ENCODE results near the gene ATP6V1G1.

The ATP6V1G1 gene

GRCh38 chr9:114613087-114613486 is 25.5 kb downstream of the ATP6V1G1 start:
- DNase-seq, result no peak

GRCh38 chr9:114613919-114614318 is 26.4 kb downstream of the ATP6V1G1 start:
- DNase-seq, result no peak

DNA sequence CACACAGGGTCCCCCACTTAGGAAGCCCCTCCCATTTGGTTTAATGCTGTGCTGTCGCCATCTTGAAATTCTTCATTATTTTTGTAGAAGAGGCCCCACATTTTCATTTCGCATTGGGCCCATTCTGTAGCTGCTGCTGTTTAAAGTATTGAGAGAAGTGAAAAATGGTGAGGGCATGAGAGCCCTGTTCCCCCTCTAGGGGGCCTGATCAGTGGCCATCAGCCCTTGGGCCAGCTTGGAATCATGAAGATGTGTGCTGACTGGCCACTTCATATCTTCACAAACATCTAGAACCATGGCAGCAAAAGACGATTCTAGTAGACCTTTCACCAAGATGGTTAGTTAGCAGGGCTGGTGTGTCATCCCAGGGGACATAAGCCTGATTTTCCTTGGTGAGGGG is 26.8 kb downstream of the ATP6V1G1 start:
- no peak for DNase-seq

- no peak for DNase-seq
Measured at GRCh38 chr9:114616684-114617520, 29.3 kb downstream of the ATP6V1G1 start.

- DNase-seq, result no peak
Measured at GRCh38 chr9:114619191-114619761, 31.7 kb downstream of the ATP6V1G1 start.

DNA sequence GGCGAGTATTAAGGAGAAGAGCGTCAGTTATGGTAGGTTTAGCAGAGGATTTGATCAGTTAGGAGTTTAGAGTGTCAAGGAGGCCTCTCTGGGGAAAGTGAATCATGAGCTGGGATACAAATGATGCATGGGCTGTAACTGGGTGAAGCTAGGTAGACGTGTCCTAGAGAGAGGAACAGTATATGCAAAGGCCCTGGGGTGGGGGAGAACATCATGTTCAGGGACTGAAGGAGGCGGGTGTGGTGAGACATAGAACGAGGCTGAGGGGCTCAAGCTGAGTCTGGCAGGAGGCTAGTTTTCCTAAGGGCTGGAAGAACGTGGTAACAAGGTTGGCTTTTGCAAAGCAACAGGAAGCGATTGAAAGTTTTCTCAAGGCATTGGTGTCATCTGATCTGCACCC is 34.0 kb downstream of the ATP6V1G1 start:
- no peak for DNase-seq

DNA sequence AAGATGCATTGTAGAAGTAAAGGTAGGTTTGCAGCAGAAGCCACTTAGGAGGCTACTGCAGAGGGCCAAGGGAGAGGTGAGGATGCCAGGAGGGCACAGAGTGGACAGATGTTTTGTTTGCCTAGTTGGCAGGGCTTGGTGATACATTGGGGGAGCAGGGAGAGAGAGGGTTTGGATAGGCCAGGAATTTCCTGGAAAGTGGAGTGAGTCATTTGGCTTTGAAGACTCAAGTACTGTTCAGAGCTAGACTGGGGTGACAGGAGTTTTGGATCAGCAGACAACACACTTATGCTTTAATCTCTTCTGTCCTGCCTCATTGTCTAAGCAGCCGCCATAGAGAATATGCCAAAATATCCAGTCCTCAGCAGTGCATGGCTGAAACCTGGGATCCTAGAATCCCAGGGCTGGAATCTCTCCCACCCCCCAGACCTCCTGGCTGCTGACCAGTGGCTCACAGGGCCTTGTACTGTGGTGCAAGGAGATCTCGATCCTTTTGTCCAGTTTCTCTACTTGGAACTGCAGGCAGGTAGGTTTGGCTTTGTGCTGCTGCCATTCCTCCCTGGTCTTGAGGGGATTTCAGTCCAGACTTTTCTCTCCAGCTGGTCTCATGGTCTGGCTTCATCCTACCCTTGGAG is 34.5 kb downstream of the ATP6V1G1 start:
- DNase-seq, result no peak

- no peak for DNase-seq
Measured at GRCh38 chr9:114624677-114625076, 37.1 kb downstream of the ATP6V1G1 start.

- DNase-seq, result no peak
Measured at GRCh38 chr9:114626415-114627020, 38.9 kb downstream of the ATP6V1G1 start.

DNA sequence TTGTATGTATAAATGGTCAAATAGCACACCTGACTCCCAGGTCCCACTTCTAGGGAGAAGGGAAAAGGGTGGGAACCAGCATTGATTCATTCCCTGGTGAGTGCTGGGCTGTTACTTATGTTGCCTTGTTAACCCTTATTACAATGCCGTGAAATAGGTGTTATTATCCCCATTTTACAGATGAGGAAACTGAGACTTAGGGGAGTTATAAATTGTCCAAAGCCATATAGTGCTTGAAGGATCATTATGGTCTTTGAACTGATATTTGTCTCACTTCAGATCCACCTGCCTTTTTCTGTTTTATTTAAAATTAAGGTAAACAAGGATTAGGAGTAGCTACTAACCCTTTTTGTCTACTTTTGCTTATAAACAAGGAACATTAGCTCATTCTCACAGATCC is 40.0 kb downstream of the ATP6V1G1 start:
- DNase-seq, result no peak

- DNase-seq, result no peak
Measured at GRCh38 chr9:114629563-114630090, 42.1 kb downstream of the ATP6V1G1 start.

DNA sequence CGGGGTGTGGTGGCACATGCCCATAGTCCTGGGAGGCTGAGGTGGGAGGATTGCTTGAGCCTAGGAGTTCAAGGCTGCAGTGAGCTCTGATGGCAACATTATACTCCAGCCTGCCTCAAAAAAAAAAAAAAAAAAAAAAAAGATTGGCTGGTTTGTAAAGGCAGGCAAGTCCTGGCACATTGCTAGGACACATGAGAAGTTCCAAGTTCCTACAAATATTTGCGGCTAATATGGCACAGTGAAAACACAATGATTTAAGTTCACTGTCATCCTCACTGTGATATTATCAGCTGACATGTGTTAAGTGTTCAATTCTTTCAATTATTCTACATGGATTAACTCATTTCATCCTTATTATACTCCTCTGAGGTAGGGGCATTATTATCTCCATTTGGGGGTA is 43.6 kb downstream of the ATP6V1G1 start:
- no peak for DNase-seq

DNA sequence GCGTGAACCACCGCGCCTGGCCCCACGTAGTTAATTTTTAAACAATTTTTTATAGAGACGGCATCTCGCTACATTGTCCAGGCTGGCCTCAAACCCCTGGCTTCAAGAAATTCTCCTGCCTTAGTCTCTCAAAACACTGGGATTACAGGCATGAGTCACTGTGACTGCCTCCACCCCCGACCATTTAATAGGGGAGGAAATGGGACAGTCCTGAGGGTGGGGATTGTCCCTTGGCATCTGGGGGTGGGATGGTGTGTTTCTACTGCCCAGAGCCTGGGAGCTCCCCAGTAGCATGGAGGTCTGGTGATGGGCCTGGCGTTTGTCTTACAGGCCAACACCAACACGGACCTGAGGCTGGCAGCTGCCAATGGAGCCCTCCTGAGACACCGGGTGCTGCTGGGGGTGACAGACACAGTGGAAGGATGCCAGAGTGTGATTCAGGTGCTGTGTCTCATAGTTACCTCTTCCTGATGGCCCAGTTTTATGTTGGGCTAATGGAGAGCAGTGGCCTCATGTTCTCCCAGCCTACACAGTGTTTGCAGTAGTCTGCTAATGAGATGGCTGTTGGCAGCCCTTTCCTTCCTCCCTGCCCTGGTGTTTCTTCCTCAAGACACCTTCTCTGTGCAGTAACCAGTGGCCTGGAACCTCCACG is 46.0 kb downstream of the ATP6V1G1 start:
- no peak for DNase-seq

- no peak for DNase-seq
Measured at GRCh38 chr9:114634387-114634786, 46.8 kb downstream of the ATP6V1G1 start.

GRCh38 chr9:114638404-114638803 is 50.8 kb downstream of the ATP6V1G1 start:
- DNase-seq, result no peak

DNA sequence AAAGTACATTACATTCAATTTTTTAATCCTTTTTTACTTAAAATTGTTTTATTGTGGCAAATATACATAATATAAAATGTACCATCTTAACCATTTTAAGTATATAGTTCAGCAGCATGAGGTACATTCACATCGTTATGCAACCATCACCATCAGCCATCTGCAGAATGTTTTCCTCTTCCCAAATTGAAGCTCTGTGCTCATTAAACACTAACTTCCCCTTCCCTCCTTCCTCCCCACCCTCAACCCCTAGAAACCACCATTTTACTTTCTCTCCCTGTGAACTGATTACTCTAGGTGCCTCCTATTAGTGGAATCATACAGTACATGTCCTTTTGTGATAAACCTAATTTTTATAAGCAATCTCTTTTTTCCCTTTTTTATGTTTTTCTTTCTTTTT is 54.4 kb downstream of the ATP6V1G1 start:
- DNase-seq, result no peak

- no peak for DNase-seq
Measured at GRCh38 chr9:114643001-114643400, 55.4 kb downstream of the ATP6V1G1 start.

GRCh38 chr9:114643896-114644295 is 56.3 kb downstream of the ATP6V1G1 start:
- DNase-seq, result no peak
